GM21529 (cell line): ENCODE results near the gene VCAN.

Source experiments
- ATAC-seq: cut with Tn5 transposase; IDR thresholded peaks from one replicate; pipeline ENCODE4 v1.9.1; 2021; ENCODE audit not compliant: unreplicated experiment

VCAN gene

DNA sequence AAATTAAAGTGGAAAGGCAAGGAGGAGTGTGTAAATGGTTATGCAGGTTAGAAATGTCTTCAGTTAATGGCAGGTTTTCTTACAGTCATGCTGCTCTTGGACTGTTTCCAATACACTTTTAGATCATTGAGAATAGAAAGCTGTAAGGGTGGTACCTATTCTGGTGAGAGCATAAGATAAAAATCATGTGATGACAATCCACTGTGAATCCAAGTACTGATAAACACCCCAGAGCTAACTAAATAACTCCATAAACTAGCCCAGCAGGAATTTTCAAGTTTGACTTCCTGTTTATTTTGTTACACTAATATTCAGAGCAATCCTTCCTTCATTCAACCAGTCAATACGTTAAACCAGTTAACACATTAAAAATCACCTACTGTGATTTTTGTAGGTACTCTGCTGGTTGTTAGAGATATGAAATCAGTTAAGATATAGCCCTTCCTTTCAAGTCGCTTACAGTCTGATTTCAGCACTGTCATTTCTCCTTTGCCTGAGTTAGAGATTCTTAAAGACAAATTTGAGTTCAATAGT, 22.6 kb downstream of the VCAN start:
- ATAC-seq, result no peak

- ATAC-seq, result no peak
Observed at GRCh38 chr5:83494666-83495065, 23.1 kb downstream of the VCAN start.

GRCh38 chr5:83496626-83497025, 25.1 kb downstream of the VCAN start:
- no peak for ATAC-seq

- ATAC-seq, result no peak
Observed at GRCh38 chr5:83498585-83498984, 27.0 kb downstream of the VCAN start.

GRCh38 chr5:83503662-83504061, 32.1 kb downstream of the VCAN start:
- no peak for ATAC-seq

- ATAC-seq, result no peak
Observed at GRCh38 chr5:83507431-83507830, 35.9 kb downstream of the VCAN start.

GRCh38 chr5:83509540-83509939, 38.0 kb downstream of the VCAN start:
- no peak for ATAC-seq

DNA sequence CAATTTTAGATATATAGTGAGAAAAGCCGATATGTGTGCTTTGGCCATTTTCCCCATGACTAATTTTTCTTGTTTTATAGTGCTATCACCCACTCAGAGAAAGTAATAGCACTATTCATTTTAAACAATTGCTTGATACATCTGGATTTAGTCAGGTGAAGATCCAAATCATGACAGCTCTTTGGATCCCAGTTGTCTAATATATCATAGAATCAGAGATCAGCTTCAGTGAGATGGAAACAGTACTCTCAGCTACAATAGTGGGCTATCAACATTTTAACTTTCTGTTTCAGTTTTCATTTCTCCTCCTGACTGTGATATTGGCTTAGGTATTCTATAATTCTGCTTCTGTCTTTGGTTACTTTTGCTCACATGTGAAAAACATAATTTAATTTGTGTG, 38.7 kb downstream of the VCAN start:
- peak; percentile 95 for ATAC-seq

- ATAC-seq, result no peak
Observed at GRCh38 chr5:83512061-83512745, 40.7 kb downstream of the VCAN start.

DNA sequence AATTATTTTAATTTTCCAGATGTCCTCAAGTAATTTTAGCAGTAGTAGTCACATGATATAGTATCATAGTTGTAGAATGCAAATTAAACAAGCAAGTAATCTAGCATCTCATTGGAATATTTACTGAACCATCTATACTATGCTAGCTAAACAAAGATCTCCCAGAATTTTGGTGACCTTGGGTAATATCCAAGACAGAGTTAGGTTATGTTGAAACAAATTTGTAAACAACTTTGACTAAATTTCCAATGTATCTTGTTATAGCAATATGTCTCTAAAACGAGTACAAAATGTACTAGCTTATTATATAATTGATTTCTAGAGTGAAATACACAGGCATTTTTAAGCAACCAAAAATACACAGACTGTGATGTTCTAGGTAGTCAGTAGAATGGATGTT, 41.5 kb downstream of the VCAN start:
- no peak for ATAC-seq

DNA sequence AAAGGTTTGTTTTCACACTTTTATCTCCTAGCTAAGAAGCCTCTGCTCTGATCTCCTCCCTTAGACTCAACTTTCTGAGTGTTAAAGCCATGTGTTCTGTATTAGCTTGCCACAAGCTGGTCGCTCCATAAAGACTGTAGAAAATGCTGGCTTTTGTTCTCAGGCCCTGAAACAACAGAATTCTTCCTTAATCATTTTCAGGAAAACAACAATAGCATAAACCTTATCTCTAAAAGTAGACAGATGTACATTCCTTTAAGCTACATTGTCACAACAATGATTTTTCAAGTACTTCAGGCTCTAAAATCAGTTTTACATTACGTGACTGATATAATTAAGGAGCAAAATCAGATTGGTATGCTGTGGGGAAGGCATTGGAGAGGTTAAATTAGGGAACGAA, 41.9 kb downstream of the VCAN start:
- ATAC-seq, result no peak

GRCh38 chr5:83516377-83516776, 44.8 kb downstream of the VCAN start:
- ATAC-seq, result no peak

- no peak for ATAC-seq
Observed at GRCh38 chr5:83517072-83517687, 45.6 kb downstream of the VCAN start.

- no peak for ATAC-seq
Observed at GRCh38 chr5:83517688-83518085, 46.1 kb downstream of the VCAN start.

- no peak for ATAC-seq
Observed at GRCh38 chr5:83518319-83519061, 46.9 kb downstream of the VCAN start.

GRCh38 chr5:83522446-83522845, 50.9 kb downstream of the VCAN start:
- no peak for ATAC-seq

DNA sequence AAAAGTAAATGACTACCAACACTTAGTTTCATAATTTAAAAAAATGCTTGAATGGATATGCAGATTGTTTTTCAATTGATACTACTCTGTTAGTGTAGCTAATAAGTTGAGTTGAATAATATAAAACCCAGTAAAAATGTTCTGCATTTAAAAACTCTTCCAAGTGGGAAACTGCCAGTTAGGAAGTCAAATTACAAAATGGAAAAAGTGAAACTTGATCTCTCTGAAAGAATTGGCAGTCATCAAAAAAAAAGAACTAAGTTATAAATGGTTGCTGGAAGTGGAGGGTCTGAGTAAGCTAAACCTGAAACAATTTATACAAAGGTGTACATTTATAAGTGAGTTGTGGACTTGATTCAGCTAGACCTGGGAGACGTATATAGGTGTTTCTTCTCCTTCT, 52.4 kb downstream of the VCAN start:
- ATAC-seq, result no peak

GRCh38 chr5:83524345-83524744, 52.8 kb downstream of the VCAN start:
- ATAC-seq, result no peak

DNA sequence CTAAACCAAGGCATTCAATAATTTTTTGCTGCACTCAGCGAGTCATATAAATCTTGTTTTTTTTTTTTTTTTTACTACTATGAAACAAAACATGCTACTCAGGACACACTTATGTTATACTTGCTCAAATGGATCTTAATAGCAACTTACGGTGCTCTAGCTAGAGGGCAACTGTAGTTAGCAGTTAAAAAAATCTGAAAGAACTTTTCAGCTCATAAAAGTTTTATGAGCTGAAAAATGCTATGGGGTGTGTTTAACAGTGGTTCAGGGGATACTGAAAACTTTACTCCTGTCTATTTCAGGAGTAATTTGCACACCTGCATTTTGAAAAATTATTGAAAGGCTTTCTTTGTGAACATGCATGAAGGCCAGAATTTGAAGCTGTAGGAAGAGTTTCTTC, 53.4 kb downstream of the VCAN start:
- ATAC-seq, result no peak

GRCh38 chr5:83526289-83526688, 54.7 kb downstream of the VCAN start:
- ATAC-seq, result no peak

DNA sequence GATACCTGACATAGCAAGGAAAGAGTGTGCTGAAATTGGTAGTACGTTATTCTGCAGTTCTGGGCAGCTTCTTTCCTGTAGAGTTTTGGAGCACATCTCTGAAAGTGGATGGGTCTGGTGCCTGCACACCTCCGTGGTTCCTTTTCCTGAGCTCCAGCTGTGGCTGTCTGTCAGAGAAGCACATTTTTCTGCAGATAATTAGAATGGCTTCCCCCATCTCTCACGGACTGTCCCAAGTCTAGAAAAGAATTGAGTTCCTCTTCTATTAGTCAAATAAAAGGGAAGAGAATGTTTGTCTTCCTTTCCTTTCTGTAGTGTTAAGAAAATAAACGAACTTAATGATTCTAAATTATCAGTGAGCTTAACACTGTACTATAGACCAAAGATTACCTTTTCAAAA, 55.7 kb downstream of the VCAN start:
- ATAC-seq, result no peak
